HepG2 (cell line): ENCODE measurements around the gene CD180. TPM values are rescaled to one million over a fixed set of nuclear protein-coding genes. Genes with fewer than 3 reads are reported as not detected.

Source experiments
- ATAC-seq: fragments of 200-7000 bp; cut with Tn5 transposase; 3 replicates; pipeline ENCODE4 v1.9.1; 2020; ENCODE audit warnings: mild to moderate bottlenecking, moderate library complexity
- BruUV-seq: library from RNA; stranded (reverse); fragments of 400-500 nt; replicated peaks from 2 replicates; lab custom pipeline; 2021; lab: Mats Ljungman, UMichigan
- CTCF ChIA-PET: fragments of 300-600 bp; formaldehyde crosslinking; extraction: SDS; loops from one replicate; lab custom pipeline; 2021; ENCODE audit warnings: low total read pairs, inconsistent platforms, low intra/inter-chr PET ratio; lab: Yijun Ruan, JAX
- POLR2A ChIA-PET: fragments of 350-600 bp; sonication (Branson Sonifier 250); formaldehyde crosslinking; loops from one replicate; lab custom pipeline; 2020; ENCODE audit warnings: antibody characterized with exemption, inconsistent platforms; lab: Yijun Ruan, JAX
- DNase-seq: peaks from one replicate; pipeline ENCODE4 v3.0.0-alpha.2; 2015; ENCODE audit warnings: low spot score
- FAIRE-seq: peaks from 3 replicates; lab custom pipeline; 2011; peaks lifted over from hg19 to GRCh38; lab: Jason Lieb, UNC
- H2AFZ ChIP-seq: one replicate; pipeline ENCODE4 v1.6.1; 2011; ENCODE audit warnings: low read length, inconsistent platforms
- H3K27ac ChIP-seq: fragments of 300-600 bp; 3 replicates; pipeline ENCODE4 v1.8.0; 2011; ENCODE audit warnings: mixed run types, mild to moderate bottlenecking, mixed read lengths, low read length, inconsistent platforms; ENCODE audit not compliant: insufficient read depth; ENCODE audit errors: extremely low read length
- H3K27me3 ChIP-seq, 2 experiments: fragments of 200-600 bp in 1 of 2; 2 replicates in 1 of 2; 3 replicates in 1 of 2; pipeline versions ENCODE4 v1.6.0 to v1.8.0; 2011; ENCODE audit warnings: low read length in 2 of 2, mild to moderate bottlenecking in 2 of 2, moderate library complexity in 2 of 2, inconsistent platforms in 1 of 2; ENCODE audit not compliant: insufficient read depth in 2 of 2, control insufficient read depth in 1 of 2
- H3K36me3 ChIP-seq, 2 experiments: fragments of 200-600 bp in 1 of 2; replicated peaks in 1 of 2; 2 replicates in 1 of 2; 3 replicates in 1 of 2; pipeline versions ENCODE4 v1.5.1 to v1.8.0; 2011; ENCODE audit warnings: low read length in 2 of 2, inconsistent platforms in 1 of 2; ENCODE audit not compliant: insufficient read depth in 2 of 2, control insufficient read depth in 1 of 2
- H3K4me1 ChIP-seq: 2 replicates; pipeline ENCODE4 v1.5.1; 2012; ENCODE audit warnings: low read length, inconsistent platforms; ENCODE audit not compliant: insufficient read depth
- H3K4me2 ChIP-seq: 2 replicates; pipeline ENCODE4 v1.6.0; 2011; ENCODE audit warnings: low read depth, low read length, inconsistent platforms
- H3K4me3 ChIP-seq, 3 experiments: fragments of 200-600 bp in 1 of 3; sonication (generic), shearing (Covaris generic) in 1 of 3; replicated peaks in 1 of 3; 2 replicates each; pipeline ENCODE4 v1.5.1; 2011 to 2016; ENCODE audit warnings: low read length in 3 of 3, inconsistent platforms in 2 of 3, low read depth in 2 of 3, mild to moderate bottlenecking in 2 of 3, control low read depth in 1 of 3, mixed read lengths in 1 of 3; ENCODE audit not compliant: insufficient read depth in 1 of 3
- H3K79me2 ChIP-seq: one replicate; pipeline ENCODE4 v1.6.1; 2011; ENCODE audit warnings: low read length, inconsistent platforms; ENCODE audit not compliant: insufficient read depth
- H3K9ac ChIP-seq: 2 replicates; pipeline ENCODE4 v1.6.0; 2011; ENCODE audit warnings: mild to moderate bottlenecking, low read depth, low read length, inconsistent platforms; ENCODE audit not compliant: insufficient read depth
- H3K9me3 ChIP-seq: 2 replicates; pipeline ENCODE4 v1.5.1; 2012; ENCODE audit warnings: mild to moderate bottlenecking, low read length
- H4K20me1 ChIP-seq: 2 replicates; pipeline ENCODE4 v1.6.0; 2011; ENCODE audit warnings: inconsistent platforms, mild to moderate bottlenecking, low read length, moderate library complexity; ENCODE audit not compliant: insufficient read depth
- HIC2 ChIP-seq: sonication (generic); formaldehyde crosslinking; IDR thresholded peaks from 2 replicates; pipeline ENCODE4 v1.9.0; 2022; ENCODE audit warnings: low read depth, missing genetic modification reagents
- KAT7 ChIP-seq: IDR thresholded peaks from 2 replicates; pipeline ENCODE4 v1.6.1; 2018; ENCODE audit warnings: borderline replicate concordance, missing compliant biosample characterization
- LBX2 ChIP-seq: sonication (generic); formaldehyde crosslinking; IDR thresholded peaks from 2 replicates; pipeline ENCODE4 v1.5.0; 2020; ENCODE audit warnings: missing genetic modification reagents, mild to moderate bottlenecking, borderline replicate concordance
- MAF1 ChIP-seq: sonication (generic); formaldehyde crosslinking; IDR thresholded peaks from 2 replicates; pipeline ENCODE4 v1.5.0; 2020; ENCODE audit warnings: missing genetic modification reagents, borderline replicate concordance
- PHF21A ChIP-seq: sonication (generic); formaldehyde crosslinking; IDR thresholded peaks from 2 replicates; pipeline ENCODE4 v1.5.0; 2020; ENCODE audit warnings: mild to moderate bottlenecking, missing genetic modification reagents
- PTBP1 ChIP-seq: fragments of 200-400 bp; formaldehyde crosslinking; IDR thresholded peaks from 2 replicates; pipeline ENCODE4 v1.6.1; 2018; ENCODE audit warnings: low read length, low read depth; ENCODE audit not compliant: poor library complexity, severe bottlenecking
- TCF7 ChIP-seq: sonication (generic); IDR thresholded peaks from 2 replicates; pipeline ENCODE4 v1.6.1; 2016; ENCODE audit warnings: antibody characterized with exemption, low read depth
- ZFAT ChIP-seq: sonication (generic); formaldehyde crosslinking; conservative IDR thresholded peaks from 2 replicates; pipeline ENCODE4 v1.8.1; 2023; ENCODE audit warnings: missing genetic modification reagents, inconsistent platforms
- ZNF543 ChIP-seq: sonication (generic); formaldehyde crosslinking; IDR thresholded peaks from 2 replicates; pipeline ENCODE4 v1.4.0; 2020; ENCODE audit warnings: mild to moderate bottlenecking, missing genetic modification reagents
- ZNF709 ChIP-seq: sonication (generic); formaldehyde crosslinking; IDR thresholded peaks from 2 replicates; pipeline ENCODE4 v1.5.0; 2020; ENCODE audit warnings: mild to moderate bottlenecking, missing genetic modification reagents
- ZNF766 ChIP-seq: sonication (generic); formaldehyde crosslinking; IDR thresholded peaks from 2 replicates; pipeline ENCODE4 v1.5.0; 2020; ENCODE audit warnings: missing genetic modification reagents, borderline replicate concordance
- ZSCAN21 ChIP-seq: sonication (generic); formaldehyde crosslinking; IDR thresholded peaks from 2 replicates; pipeline ENCODE4 v1.8.0; 2022; ENCODE audit warnings: mild to moderate bottlenecking, missing genetic modification reagents, moderate library complexity, borderline replicate concordance
- WGBS: methylation state at CpG from one replicate; pipeline ENCODE4 v1.1.6; 2017; ENCODE audit warnings: low lambda C conversion rate; 5-methylcytosine and 5-hydroxymethylcytosine counted together
- in situ Hi-C: cut with HindIII; loops from 2 replicates; pipeline ENCODE4 v1.10.0; 2017; ENCODE audit warnings: low pct_unique_long_range_greater_than_20kb; ENCODE audit not compliant: extremely low pct_ligation_motif_present
- intact Hi-C: fragments of 100-400 bp; cut with micrococcal nuclease; formaldehyde crosslinking; loops from one replicate; pipeline ENCODE4 v1.10.0; 2022; ENCODE audit not compliant: unreplicated experiment
- polyA plus RNA-seq, 8 experiments: library from polyadenylated mRNA; depleted of rRNA in 3 of 8; stranded (reverse) in 7 of 8; unstranded in 1 of 8; fragments of >200 nt; fragmentation: Illumina TruSeq in 4 of 8; extraction: Trizol in 4 of 8; gene quantifications; 2 replicates each; pipeline versions ENCODE4 v1.2.1 to v1.2.3, GENCODE V29; 2011 to 2016; ENCODE audit warnings: low read depth in 4 of 8, missing spikeins in 1 of 8, mixed read lengths in 1 of 8; ENCODE audit not compliant: insufficient read depth in 1 of 8
- total RNA-seq, 5 experiments: library from RNA; depleted of rRNA; stranded (reverse); fragments of >200 nt; fragmentation: Illumina TruSeq; extraction: Trizol; gene quantifications; 2 replicates each; pipeline ENCODE4 v1.2.3, GENCODE V29; 2016; ENCODE audit warnings: low read depth in 1 of 5

The CD180 gene
- total and polyA plus RNA-seq, 2 of the 13 experiments (the other 11 are each of a cell fraction or from before 2014, with no cell fraction given), result not detected

- intact Hi-C loops, result loop anchor here (10.0 kb wide), 1 partner anchor 255 kb away; no protein-coding TSS in a partner anchor
- H2AFZ ChIP-seq, result no peak overlapping the region
- FAIRE-seq (no peak), ATAC-seq (no peak), DNase-seq (no peak)
- POLR2A ChIA-PET, result no interaction called here
- H3K27me3 ChIP-seq, result no peaks in the 10 kb centered on the region
- CTCF ChIA-PET, result no interaction called here
- no peaks in the 10 kb centered on the region for H3K36me3 ChIP-seq
- TF ChIP-seq LBX2 (CRISPR knock-in tag), result no peak
- no peak for TF ChIP-seq ZSCAN21 (CRISPR knock-in tag)
- no peak for TF ChIP-seq ZNF543 (CRISPR knock-in tag)
- H3K79me2 ChIP-seq, result no peaks in the 10 kb centered on the region
- H3K9me3 ChIP-seq, result no peaks in the 10 kb centered on the region
- H3K4me2 ChIP-seq, result no peak overlapping the region
- H4K20me1 ChIP-seq, result no peaks in the 10 kb centered on the region
- no TSS peak for BruUV-seq
- H3K4me3 ChIP-seq, result no peak overlapping the region
- in situ Hi-C loops, result no loop called here
- H3K4me1 ChIP-seq, result peaks cover 38% of the 10 kb centered on the region
- H3K27ac ChIP-seq, result no peak overlapping the region
- no peak overlapping the region for H3K9ac ChIP-seq
Observed at GRCh38 chr5:67240065-67240464, 43.5 kb upstream of the CD180 start.

- Histone ChIP-seq H3K27me3 (no peaks in the 10 kb centered on the region), H4K20me1 (no peaks in the 10 kb centered on the region), H3K9me3 (no peaks in the 10 kb centered on the region), H2AFZ (no peak overlapping the region), H3K9ac (no peak overlapping the region), H3K36me3 (no peaks in the 10 kb centered on the region), H3K79me2 (no peaks in the 10 kb centered on the region), H3K4me3 (no peak overlapping the region), H3K4me1 (peaks cover 33% of the 10 kb centered on the region), H3K27ac (no peak overlapping the region), H3K4me2 (no peak overlapping the region)
- no peak for TF ChIP-seq MAF1 (CRISPR knock-in tag)
- no peak for TF ChIP-seq ZNF709 (CRISPR knock-in tag)
- no peak for TF ChIP-seq TCF7
- TF ChIP-seq ZNF766 (CRISPR knock-in tag), result no peak
- TF ChIP-seq PTBP1, result no peak
- TF ChIP-seq KAT7 (CRISPR knock-in tag), result no peak
- TF ChIP-seq PHF21A, result no peak
- no peak for TF ChIP-seq HIC2
- TF ChIP-seq ZFAT, result no peak
- no peak for ATAC-seq
- intact Hi-C loops (no loop called here), in situ Hi-C loops (no loop called here)
- FAIRE-seq, result no peak
- ChIA-PET POLR2A (no interaction called here), CTCF (no interaction called here)
- DNase-seq, result no peak
- no TSS peak for BruUV-seq
- WGBS, result 94% methylated on average over 8 of the region's 8 CpGs
Observed at GRCh38 chr5:67238191-67238590, 41.6 kb upstream of the CD180 start.
